K562 (cell line): ENCODE measurements around the gene ZSCAN29. TPM values are rescaled to one million over a fixed set of nuclear protein-coding genes. Genes with fewer than 3 reads are reported as not detected.

ENCODE experiments used
- E2F8 ChIP-seq: fragments of 450-650 bp; IDR thresholded peaks from 2 replicates; pipeline ENCODE4 v1.7.1; 2018; ENCODE audit warnings: mild to moderate bottlenecking, low read depth; ENCODE audit not compliant: partially characterized antibody
- EHMT2 ChIP-seq: fragments of 450-650 bp; IDR thresholded peaks from 2 replicates; pipeline ENCODE4 v1.6.1; 2018; ENCODE audit warnings: antibody characterized with exemption
- HINFP ChIP-seq: fragments of 450-650 bp; conservative IDR thresholded peaks from 2 replicates; pipeline ENCODE4 v1.6.1; 2016; ENCODE audit warnings: missing genetic modification characterization, low read depth, mild to moderate bottlenecking, control low read depth, missing compliant biosample characterization
- HMGXB4 ChIP-seq: sonication (generic); formaldehyde crosslinking; IDR thresholded peaks from 2 replicates; pipeline ENCODE4 v1.8.1; 2023; ENCODE audit warnings: mild to moderate bottlenecking, missing genetic modification reagents
- HSF4 ChIP-seq: fragments of 250-450 bp; sonication (Bioruptor Pico); IDR thresholded peaks from 2 replicates; pipeline ENCODE4 v2.1.2; 2022; ENCODE audit warnings: mild to moderate bottlenecking, moderate library complexity, borderline replicate concordance
- MAX ChIP-seq: sonication (generic); formaldehyde crosslinking; IDR thresholded peaks from 2 replicates; pipeline ENCODE4 v1.9.0; 2022; ENCODE audit warnings: mild to moderate bottlenecking, missing genetic modification reagents
- MYC ChIP-seq, 2 experiments: fragments of 250-450 bp in 1 of 2; sonication (Bioruptor Pico) in 1 of 2; IDR thresholded peaks; 2 replicates each; pipeline versions ENCODE4 v1.5.1 to v1.6.1; 2012 to 2021; ENCODE audit warnings: low read depth in 2 of 2, borderline replicate concordance in 1 of 2, improper control_type of control experiment in 1 of 2, low read length in 1 of 2, mild to moderate bottlenecking in 1 of 2, moderate library complexity in 1 of 2
- NKRF ChIP-seq: fragments of 450-650 bp; IDR thresholded peaks from 2 replicates; pipeline ENCODE4 v1.6.1; 2016; ENCODE audit warnings: borderline replicate concordance
- SAFB ChIP-seq: fragments of 200-400 bp; formaldehyde crosslinking; IDR thresholded peaks from 2 replicates; pipeline ENCODE4 v1.6.1; 2017; ENCODE audit warnings: low read depth, low read length, borderline replicate concordance
- TFE3 ChIP-seq: fragments of 450-650 bp; formaldehyde crosslinking; IDR thresholded peaks from 2 replicates; pipeline ENCODE4 v1.4.0; 2020; ENCODE audit warnings: mild to moderate bottlenecking, mixed read lengths
- TSC22D4 ChIP-seq: fragments of 450-650 bp; IDR thresholded peaks from 2 replicates; pipeline ENCODE4 v1.6.1; 2016; ENCODE audit warnings: missing genetic modification characterization, missing biosample characterization, control low read depth
- ZBTB17 ChIP-seq: fragments of 450-650 bp; formaldehyde crosslinking; IDR thresholded peaks from 2 replicates; pipeline ENCODE4 v1.4.0; 2020; ENCODE audit warnings: mild to moderate bottlenecking
- ZNF263 ChIP-seq: sonication (generic); formaldehyde crosslinking; IDR thresholded peaks from 2 replicates; pipeline ENCODE4 v1.8.0; 2022; ENCODE audit warnings: mild to moderate bottlenecking, missing genetic modification reagents, borderline replicate concordance
- ZNF384 ChIP-seq: IDR thresholded peaks from 2 replicates; pipeline ENCODE4 v1.6.1; 2012; ENCODE audit warnings: low read depth, low read length, improper control_type of control experiment
- ZNF584 ChIP-seq: fragments of 200-800 bp; sonication (Bioruptor generic); IDR thresholded peaks from 2 replicates; pipeline ENCODE4 v1.6.1; 2016; ENCODE audit warnings: low read depth, mild to moderate bottlenecking, missing genetic modification characterization, missing compliant biosample characterization
- polyA plus RNA-seq, 8 experiments: library from polyadenylated mRNA; depleted of rRNA in 4 of 8; stranded (reverse) in 5 of 8; unstranded in 3 of 8; fragments of >200 nt; fragmentation: Nextera tagmentation in 2 of 8; fragmentation: Illumina TruSeq in 1 of 8; extraction: Ambion mirVana in 2 of 8; extraction: Trizol in 1 of 8; gene quantifications; 2 replicates each; pipeline versions ENCODE4 v1.2.1 to v1.2.3, GENCODE V29; 2011 to 2014; ENCODE audit warnings: inconsistent platforms in 1 of 8, missing spikeins in 1 of 8
- total RNA-seq, 7 experiments: library from RNA; depleted of rRNA in 6 of 7; stranded (reverse); fragments of >200 nt in 6 of 7; fragmentation: Illumina TruSeq in 2 of 7; extraction: Trizol in 2 of 7; gene quantifications; 2 replicates each; pipeline versions ENCODE4 v1.2.1 to v1.2.3, GENCODE V29; 2011 to 2021; ENCODE audit warnings: low replicate concordance in 1 of 7

Gene ZSCAN29
- total and polyA plus RNA-seq, 9 of the 15 experiments (the other 6 are each of a cell fraction or from before 2014, with no cell fraction given): 2.5 to 28.6 (median 19.7) TPM

GRCh38 chr15:43329960-43330779 lies 40.7 kb downstream of the ZSCAN29 start, which contains the start of gene LCMT2 (continued):
- TF ChIP-seq NKRF: peak; percentile 87; the same call in 1 of the 2 replicates
- peak; percentile 75 for TF ChIP-seq MAX (CRISPR knock-in tag)
- TF ChIP-seq ZNF584 (CRISPR knock-in tag): no peak
- 0 out of 2 replicates have a peak, but pooled peaks have one; percentile 31 for TF ChIP-seq SAFB
- 0 out of 2 replicates have a peak, but pooled peaks have one; percentile 21 for TF ChIP-seq HMGXB4 (CRISPR knock-in tag)
- no peak for TF ChIP-seq ZNF263 (CRISPR knock-in tag)
- no peak for TF ChIP-seq TSC22D4 (tag)
- TF ChIP-seq MYC (IDR thresholded peaks at IDR 0.05; ENCODE audit: low read depth, low read length): peak; percentile 93
- TF ChIP-seq MYC (CRISPR knock-in tag; IDR thresholded peaks at IDR 0.05; ENCODE audit: borderline replicate concordance, low read depth): peak; percentile 91
- no peak for TF ChIP-seq HSF4
- TF ChIP-seq ZBTB17 (CRISPR knock-in tag): 0 out of 2 replicates have a peak, but pooled peaks have one; percentile 14
- peak; percentile 93 for TF ChIP-seq ZNF384
- TF ChIP-seq EHMT2: no peak; the same call in 1 of the 2 replicates
- TF ChIP-seq E2F8: peak; percentile 91
- no peak; the same call in 1 of the 2 replicates for TF ChIP-seq HINFP (tag)
- no peak for TF ChIP-seq TFE3
